H1 (cell line): ENCODE data around the gene FOXD2. TPM values are rescaled to one million over a fixed set of nuclear protein-coding genes. Genes with fewer than 3 reads are reported as not detected.

Source experiments
- polyA plus RNA-seq, 7 experiments: library from polyadenylated mRNA; depleted of rRNA in 3 of 7; stranded (reverse) in 5 of 7; unstranded in 2 of 7; fragments of >200 nt in 5 of 7; fragments of 200-250 nt in 2 of 7; gene quantifications; 1 replicate in 5 of 7; 2 replicates in 1 of 7; 4 replicates in 1 of 7; pipeline versions ENCODE4 v1.2.1 to v1.2.3, GENCODE V29; 2011 to 2013; ENCODE audit warnings: missing spikeins in 2 of 7, mixed read lengths in 2 of 7
- total RNA-seq: library from RNA; stranded (reverse); fragmentation: NEBNext Ultra II Directional; extraction: Animal tissue kit (Norgen Biotek cat#: 25700); gene quantifications from 2 replicates; pipeline ENCODE4 v1.2.1, GENCODE V29; 2021
- TF ChIP-seq, protein P1 (sequence below): fragments of 300-600 bp; sonication (generic); IDR thresholded peaks from 2 replicates; pipeline ENCODE4 v1.7.1; 2012; ENCODE audit warnings: low read length, moderate library complexity, mild to moderate bottlenecking, inconsistent platforms; ENCODE audit not compliant: insufficient replicate concordance
- TF ChIP-seq, protein P2 (sequence below): IDR thresholded peaks from 2 replicates; pipeline ENCODE4 v1.6.1; 2012; ENCODE audit warnings: inconsistent platforms

Gene FOXD2
- total and polyA plus RNA-seq, 2 of the 8 experiments (the other 6 are each of a cell fraction or from before 2014, with no cell fraction given), result not detected

DNA sequence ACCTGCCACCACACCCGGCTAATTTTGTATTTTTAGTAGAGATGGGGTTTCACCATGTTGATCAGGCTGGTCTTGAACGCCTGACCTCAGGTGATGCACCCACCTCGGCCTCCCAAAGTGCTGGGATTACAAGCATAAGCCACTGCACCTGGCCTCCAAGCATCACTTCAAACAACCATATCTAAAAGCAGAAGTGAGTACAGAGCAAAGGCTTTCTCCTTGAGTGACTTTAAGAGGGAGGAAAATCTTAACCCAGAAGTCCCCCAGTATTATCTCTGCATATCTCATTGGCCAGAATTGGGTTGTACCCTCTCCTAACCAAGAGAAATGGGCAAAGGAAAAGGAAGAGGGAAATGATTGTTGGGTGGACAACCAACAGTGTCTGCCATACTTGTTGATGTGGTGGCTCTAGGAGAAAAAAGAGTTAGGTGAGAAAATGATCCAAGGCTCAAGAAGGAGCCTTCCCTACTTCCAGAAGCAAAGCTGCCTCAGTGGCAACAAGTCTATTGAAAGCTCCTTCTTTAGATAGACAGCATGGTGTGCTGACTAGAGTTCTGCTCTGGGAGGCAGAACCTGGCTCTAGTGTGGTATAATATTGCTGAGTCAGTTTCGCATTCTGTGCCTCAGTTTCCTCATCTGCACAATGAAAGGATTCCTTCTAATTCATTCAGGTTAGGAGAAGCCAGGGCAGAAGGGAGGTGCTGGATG lies 38.6 kb upstream of the FOXD2 start (continued):
- TF ChIP-seq, protein P1, sequence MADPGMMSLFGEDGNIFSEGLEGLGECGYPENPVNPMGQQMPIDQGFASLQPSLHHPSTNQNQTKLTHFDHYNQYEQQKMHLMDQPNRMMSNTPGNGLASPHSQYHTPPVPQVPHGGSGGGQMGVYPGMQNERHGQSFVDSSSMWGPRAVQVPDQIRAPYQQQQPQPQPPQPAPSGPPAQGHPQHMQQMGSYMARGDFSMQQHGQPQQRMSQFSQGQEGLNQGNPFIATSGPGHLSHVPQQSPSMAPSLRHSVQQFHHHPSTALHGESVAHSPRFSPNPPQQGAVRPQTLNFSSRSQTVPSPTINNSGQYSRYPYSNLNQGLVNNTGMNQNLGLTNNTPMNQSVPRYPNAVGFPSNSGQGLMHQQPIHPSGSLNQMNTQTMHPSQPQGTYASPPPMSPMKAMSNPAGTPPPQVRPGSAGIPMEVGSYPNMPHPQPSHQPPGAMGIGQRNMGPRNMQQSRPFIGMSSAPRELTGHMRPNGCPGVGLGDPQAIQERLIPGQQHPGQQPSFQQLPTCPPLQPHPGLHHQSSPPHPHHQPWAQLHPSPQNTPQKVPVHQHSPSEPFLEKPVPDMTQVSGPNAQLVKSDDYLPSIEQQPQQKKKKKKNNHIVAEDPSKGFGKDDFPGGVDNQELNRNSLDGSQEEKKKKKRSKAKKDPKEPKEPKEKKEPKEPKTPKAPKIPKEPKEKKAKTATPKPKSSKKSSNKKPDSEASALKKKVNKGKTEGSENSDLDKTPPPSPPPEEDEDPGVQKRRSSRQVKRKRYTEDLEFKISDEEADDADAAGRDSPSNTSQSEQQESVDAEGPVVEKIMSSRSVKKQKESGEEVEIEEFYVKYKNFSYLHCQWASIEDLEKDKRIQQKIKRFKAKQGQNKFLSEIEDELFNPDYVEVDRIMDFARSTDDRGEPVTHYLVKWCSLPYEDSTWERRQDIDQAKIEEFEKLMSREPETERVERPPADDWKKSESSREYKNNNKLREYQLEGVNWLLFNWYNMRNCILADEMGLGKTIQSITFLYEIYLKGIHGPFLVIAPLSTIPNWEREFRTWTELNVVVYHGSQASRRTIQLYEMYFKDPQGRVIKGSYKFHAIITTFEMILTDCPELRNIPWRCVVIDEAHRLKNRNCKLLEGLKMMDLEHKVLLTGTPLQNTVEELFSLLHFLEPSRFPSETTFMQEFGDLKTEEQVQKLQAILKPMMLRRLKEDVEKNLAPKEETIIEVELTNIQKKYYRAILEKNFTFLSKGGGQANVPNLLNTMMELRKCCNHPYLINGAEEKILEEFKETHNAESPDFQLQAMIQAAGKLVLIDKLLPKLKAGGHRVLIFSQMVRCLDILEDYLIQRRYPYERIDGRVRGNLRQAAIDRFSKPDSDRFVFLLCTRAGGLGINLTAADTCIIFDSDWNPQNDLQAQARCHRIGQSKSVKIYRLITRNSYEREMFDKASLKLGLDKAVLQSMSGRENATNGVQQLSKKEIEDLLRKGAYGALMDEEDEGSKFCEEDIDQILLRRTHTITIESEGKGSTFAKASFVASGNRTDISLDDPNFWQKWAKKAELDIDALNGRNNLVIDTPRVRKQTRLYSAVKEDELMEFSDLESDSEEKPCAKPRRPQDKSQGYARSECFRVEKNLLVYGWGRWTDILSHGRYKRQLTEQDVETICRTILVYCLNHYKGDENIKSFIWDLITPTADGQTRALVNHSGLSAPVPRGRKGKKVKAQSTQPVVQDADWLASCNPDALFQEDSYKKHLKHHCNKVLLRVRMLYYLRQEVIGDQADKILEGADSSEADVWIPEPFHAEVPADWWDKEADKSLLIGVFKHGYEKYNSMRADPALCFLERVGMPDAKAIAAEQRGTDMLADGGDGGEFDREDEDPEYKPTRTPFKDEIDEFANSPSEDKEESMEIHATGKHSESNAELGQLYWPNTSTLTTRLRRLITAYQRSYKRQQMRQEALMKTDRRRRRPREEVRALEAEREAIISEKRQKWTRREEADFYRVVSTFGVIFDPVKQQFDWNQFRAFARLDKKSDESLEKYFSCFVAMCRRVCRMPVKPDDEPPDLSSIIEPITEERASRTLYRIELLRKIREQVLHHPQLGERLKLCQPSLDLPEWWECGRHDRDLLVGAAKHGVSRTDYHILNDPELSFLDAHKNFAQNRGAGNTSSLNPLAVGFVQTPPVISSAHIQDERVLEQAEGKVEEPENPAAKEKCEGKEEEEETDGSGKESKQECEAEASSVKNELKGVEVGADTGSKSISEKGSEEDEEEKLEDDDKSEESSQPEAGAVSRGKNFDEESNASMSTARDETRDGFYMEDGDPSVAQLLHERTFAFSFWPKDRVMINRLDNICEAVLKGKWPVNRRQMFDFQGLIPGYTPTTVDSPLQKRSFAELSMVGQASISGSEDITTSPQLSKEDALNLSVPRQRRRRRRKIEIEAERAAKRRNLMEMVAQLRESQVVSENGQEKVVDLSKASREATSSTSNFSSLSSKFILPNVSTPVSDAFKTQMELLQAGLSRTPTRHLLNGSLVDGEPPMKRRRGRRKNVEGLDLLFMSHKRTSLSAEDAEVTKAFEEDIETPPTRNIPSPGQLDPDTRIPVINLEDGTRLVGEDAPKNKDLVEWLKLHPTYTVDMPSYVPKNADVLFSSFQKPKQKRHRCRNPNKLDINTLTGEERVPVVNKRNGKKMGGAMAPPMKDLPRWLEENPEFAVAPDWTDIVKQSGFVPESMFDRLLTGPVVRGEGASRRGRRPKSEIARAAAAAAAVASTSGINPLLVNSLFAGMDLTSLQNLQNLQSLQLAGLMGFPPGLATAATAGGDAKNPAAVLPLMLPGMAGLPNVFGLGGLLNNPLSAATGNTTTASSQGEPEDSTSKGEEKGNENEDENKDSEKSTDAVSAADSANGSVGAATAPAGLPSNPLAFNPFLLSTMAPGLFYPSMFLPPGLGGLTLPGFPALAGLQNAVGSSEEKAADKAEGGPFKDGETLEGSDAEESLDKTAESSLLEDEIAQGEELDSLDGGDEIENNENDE, result no peak
- TF ChIP-seq, protein P2, sequence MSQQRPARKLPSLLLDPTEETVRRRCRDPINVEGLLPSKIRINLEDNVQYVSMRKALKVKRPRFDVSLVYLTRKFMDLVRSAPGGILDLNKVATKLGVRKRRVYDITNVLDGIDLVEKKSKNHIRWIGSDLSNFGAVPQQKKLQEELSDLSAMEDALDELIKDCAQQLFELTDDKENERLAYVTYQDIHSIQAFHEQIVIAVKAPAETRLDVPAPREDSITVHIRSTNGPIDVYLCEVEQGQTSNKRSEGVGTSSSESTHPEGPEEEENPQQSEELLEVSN, result no peak
